OCI-LY7 (cell line): ENCODE results near the gene CARTPT.

Experiments used
- EZH2phosphoT487 ChIP-seq: fragments of 200-600 bp; sonication (generic); IDR thresholded peaks from 2 replicates; pipeline ENCODE4 v1.6.1; 2018; ENCODE audit warnings: low read depth, borderline replicate concordance, mild to moderate bottlenecking, mixed run types, antibody characterized with exemption, low read length, moderate library complexity, mixed read lengths
- TF ChIP-seq, protein P1 (sequence below): fragments of 200-600 bp; sonication (generic); conservative IDR thresholded peaks from 2 replicates; pipeline ENCODE4 v1.5.1; 2014; ENCODE audit warnings: mild to moderate bottlenecking, antibody characterized with exemption, low read length, moderate library complexity, mixed read lengths

DNA sequence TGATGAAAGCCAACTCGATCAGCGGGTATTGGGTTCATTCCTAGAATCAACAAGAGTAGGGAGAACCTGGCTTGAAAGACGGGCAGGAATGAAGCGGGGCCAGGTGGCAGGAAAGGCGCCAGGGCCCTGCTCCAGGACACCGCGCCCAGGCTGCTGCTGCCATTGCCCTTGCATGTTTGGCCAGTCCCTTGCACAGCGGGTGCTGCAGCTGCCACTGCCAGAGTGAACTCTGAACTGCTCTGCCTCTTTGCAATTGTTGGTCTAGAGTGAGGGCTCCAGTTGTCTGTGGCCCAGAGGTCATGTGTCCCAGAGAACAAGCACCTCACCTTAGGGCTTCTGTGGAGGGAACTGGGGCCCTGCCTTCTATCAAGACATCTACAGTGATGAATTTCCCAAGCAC is 24.0 kb upstream of the CARTPT start:
- TF ChIP-seq, protein P1, sequence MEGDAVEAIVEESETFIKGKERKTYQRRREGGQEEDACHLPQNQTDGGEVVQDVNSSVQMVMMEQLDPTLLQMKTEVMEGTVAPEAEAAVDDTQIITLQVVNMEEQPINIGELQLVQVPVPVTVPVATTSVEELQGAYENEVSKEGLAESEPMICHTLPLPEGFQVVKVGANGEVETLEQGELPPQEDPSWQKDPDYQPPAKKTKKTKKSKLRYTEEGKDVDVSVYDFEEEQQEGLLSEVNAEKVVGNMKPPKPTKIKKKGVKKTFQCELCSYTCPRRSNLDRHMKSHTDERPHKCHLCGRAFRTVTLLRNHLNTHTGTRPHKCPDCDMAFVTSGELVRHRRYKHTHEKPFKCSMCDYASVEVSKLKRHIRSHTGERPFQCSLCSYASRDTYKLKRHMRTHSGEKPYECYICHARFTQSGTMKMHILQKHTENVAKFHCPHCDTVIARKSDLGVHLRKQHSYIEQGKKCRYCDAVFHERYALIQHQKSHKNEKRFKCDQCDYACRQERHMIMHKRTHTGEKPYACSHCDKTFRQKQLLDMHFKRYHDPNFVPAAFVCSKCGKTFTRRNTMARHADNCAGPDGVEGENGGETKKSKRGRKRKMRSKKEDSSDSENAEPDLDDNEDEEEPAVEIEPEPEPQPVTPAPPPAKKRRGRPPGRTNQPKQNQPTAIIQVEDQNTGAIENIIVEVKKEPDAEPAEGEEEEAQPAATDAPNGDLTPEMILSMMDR = no peak
- TF ChIP-seq EZH2phosphoT487 = no peak
